B cell (primary cell): ENCODE measurements around the gene CHPF2. TPM values are rescaled to one million over a fixed set of nuclear protein-coding genes. Genes with fewer than 3 reads are reported as not detected.

Experiments
- ATAC-seq: fragments of 200-7000 bp; cut with Tn5 transposase; one replicate; pipeline ENCODE4 v1.10.0; 2021; ENCODE audit warnings: low read depth, mild to moderate bottlenecking, moderate number of reproducible peaks, moderate library complexity
- CTCF ChIA-PET: fragments of 350-600 bp; sonication (Branson Sonifier 250); formaldehyde crosslinking; loops from one replicate; lab custom pipeline; 2021; ENCODE audit warnings: antibody characterized with exemption, inconsistent platforms; lab: Charles Lee
- POLR2A ChIA-PET: fragments of 350-600 bp; sonication (Branson Sonifier 250); formaldehyde crosslinking; loops from one replicate; lab custom pipeline; 2021; ENCODE audit warnings: antibody characterized with exemption; lab: Charles Lee
- DNase-seq: peaks from one replicate; pipeline ENCODE4 v3.0.0; 2013
- H2AFZ ChIP-seq: 2 replicates; pipeline ENCODE4 v1.6.1; 2012; ENCODE audit warnings: mild to moderate bottlenecking, low read depth, low read length; ENCODE audit not compliant: insufficient read depth, poor library complexity, severe bottlenecking
- H3K27ac ChIP-seq, 2 donors: 1 replicate in 1 of 2; 2 replicates in 1 of 2; pipeline ENCODE4 v1.5.1; 2012 to 2013; ENCODE audit warnings: low read length in 2 of 2, mild to moderate bottlenecking in 2 of 2, moderate library complexity in 1 of 2
- H3K27me3 ChIP-seq, 4 experiments: fragments of 200-600 bp in 1 of 4; sonication (generic) in 1 of 4; replicated peaks in 1 of 4; 1 replicate in 2 of 4; 2 replicates in 2 of 4; pipeline versions ENCODE4 v1.6.1 to v1.7.0; 2013 to 2016; ENCODE audit warnings: low read length in 3 of 4, mild to moderate bottlenecking in 2 of 4, mixed read lengths in 1 of 4, moderate library complexity in 1 of 4; ENCODE audit not compliant: insufficient read depth in 4 of 4, control insufficient read depth in 3 of 4; ENCODE audit errors: control extremely low read depth in 1 of 4
- H3K36me3 ChIP-seq, 2 experiments: replicated peaks in 1 of 2; 1 replicate in 1 of 2; 2 replicates in 1 of 2; pipeline versions ENCODE4 v1.6.1 to v1.7.1; 2013; ENCODE audit warnings: low read length in 1 of 2; ENCODE audit not compliant: insufficient read depth in 2 of 2, control insufficient read depth in 1 of 2; ENCODE audit errors: control extremely low read depth in 1 of 2, extremely low read depth in 1 of 2
- H3K4me1 ChIP-seq, 2 donors: fragments of 200-600 bp in 1 of 2; sonication (generic) in 1 of 2; 1 replicate in 1 of 2; 2 replicates in 1 of 2; pipeline versions ENCODE4 v1.5.1 to v1.6.1; 2013 to 2017; ENCODE audit warnings: low read length in 2 of 2; ENCODE audit not compliant: control insufficient read depth in 2 of 2, insufficient read depth in 2 of 2
- H3K4me2 ChIP-seq: replicated peaks from 2 replicates; pipeline ENCODE3; 2012; ENCODE audit warnings: mild to moderate bottlenecking, low read depth, low read length; ENCODE audit not compliant: poor library complexity, severe bottlenecking
- H3K4me3 ChIP-seq, 5 experiments: fragments of 200-600 bp in 1 of 5; sonication (generic) in 1 of 5; 1 replicate in 3 of 5; 2 replicates in 2 of 5; pipeline versions ENCODE4 v1.5.1 to v1.7.0; 2011 to 2016; ENCODE audit warnings: low read length in 4 of 5, mild to moderate bottlenecking in 4 of 5, low read depth in 2 of 5, control low read depth in 1 of 5, moderate library complexity in 1 of 5; ENCODE audit not compliant: insufficient read depth in 1 of 5; ENCODE audit errors: control extremely low read depth in 1 of 5, extremely low read depth in 1 of 5
- H3K79me2 ChIP-seq: fragments of 200-600 bp; sonication (generic); one replicate; pipeline ENCODE4 v1.6.0; 2016; ENCODE audit warnings: low read length; ENCODE audit not compliant: control insufficient read depth, insufficient read depth
- H3K9ac ChIP-seq: fragments of 200-600 bp; sonication (generic); 2 replicates; pipeline ENCODE4 v1.6.1; 2017; ENCODE audit warnings: mild to moderate bottlenecking, low read length, moderate library complexity
- H3K9me3 ChIP-seq, 3 donors: one replicate each; pipeline versions ENCODE4 v1.6.1 to v1.7.1; 2013; ENCODE audit warnings: low read length in 2 of 3; ENCODE audit not compliant: control insufficient read depth in 2 of 3, insufficient read depth in 1 of 3; ENCODE audit errors: control extremely low read depth in 1 of 3
- H4K20me1 ChIP-seq: 2 replicates; pipeline ENCODE4 v1.6.0; 2012; ENCODE audit warnings: mild to moderate bottlenecking, low read length; ENCODE audit not compliant: insufficient read depth, control insufficient read depth, poor library complexity, severe bottlenecking
- H3K27ac Mint-ChIP-seq: one replicate; pipeline ENCODE4 v1.8.0; 2021; ENCODE audit warnings: mixed read lengths
- H3K27me3 Mint-ChIP-seq: one replicate; pipeline ENCODE4 v1.8.0; 2021; ENCODE audit warnings: mixed read lengths
- H3K4me1 Mint-ChIP-seq: one replicate; pipeline ENCODE4 v1.8.0; 2021; ENCODE audit warnings: mixed read lengths
- H3K4me3 Mint-ChIP-seq: one replicate; pipeline ENCODE4 v1.8.0; 2021; ENCODE audit warnings: mixed read lengths
- H3K9me3 Mint-ChIP-seq: one replicate; pipeline ENCODE4 v1.8.0; 2022; ENCODE audit warnings: mixed read lengths; ENCODE audit not compliant: insufficient read depth
- CTCF ChIP-seq: fragments of 200-600 bp; IDR thresholded peaks from one replicate; pipeline ENCODE4 v1.8.0; 2022; ENCODE audit warnings: antibody characterized with exemption, mild to moderate bottlenecking
- EZH2 ChIP-seq: IDR thresholded peaks from 2 replicates; pipeline ENCODE4 v1.6.1; 2012; ENCODE audit warnings: borderline replicate concordance, low read depth, mild to moderate bottlenecking, moderate library complexity, low read length; ENCODE audit not compliant: insufficient read depth, poor library complexity, severe bottlenecking
- WGBS: methylation state at CpG from one replicate; pipeline ENCODE4 v1.1.5; 2013; ENCODE audit warnings: missing lambda C conversion rate; ENCODE audit not compliant: insufficient coverage; 5-methylcytosine and 5-hydroxymethylcytosine counted together
- intact Hi-C: fragments of 100-400 bp; cut with micrococcal nuclease; formaldehyde crosslinking; loops from one replicate; pipeline ENCODE4 v1.10.0; 2022
- polyA plus RNA-seq: library from polyadenylated mRNA; depleted of rRNA; stranded (reverse); fragments of >200 nt; gene quantifications from 2 replicates; pipeline ENCODE4 v1.2.3, GENCODE V29; 2012
- total RNA-seq, 2 donors: library from RNA; stranded (reverse); fragments of 120-200 nt in 1 of 2; gene quantifications; 1 replicate in 1 of 2; 2 replicates in 1 of 2; pipeline versions ENCODE4 v1.2.3 to v1.2.4, GENCODE V29; 2013 to 2022

CHPF2 gene
- total and polyA plus RNA-seq, 2 donors (not counting 1 experiment from before 2014, with no cell fraction given), result 39.4 to 39.9 TPM

GRCh38 chr7:151189038-151189437 is 43.2 kb upstream of the CHPF2 start:
- Histone ChIP-seq H3K79me2 (no peaks in the 10 kb centered on the region), H3K36me3 (no peaks in the 10 kb centered on the region), H3K9ac (no peak overlapping the region), H3K4me3 (no peak overlapping the region), H3K27me3 (peaks cover 0 to 10% (median 0%) of the 10 kb centered on the region in 4 experiments), H3K4me2 (no peak overlapping the region), H3K9me3 (no peaks in the 10 kb centered on the region), H3K27ac (no peak overlapping the region), H4K20me1 (no peaks in the 10 kb centered on the region), H2AFZ (no peak overlapping the region), H3K4me1 (no peaks in the 10 kb centered on the region)
- Mint-ChIP-seq H3K9me3 (no peaks in the 10 kb centered on the region), H3K27me3 (peaks cover 25% of the 10 kb centered on the region), H3K27ac (no peak overlapping the region), H3K4me3 (no peak overlapping the region), H3K4me1 (peaks cover 4% of the 10 kb centered on the region)
- ATAC-seq (no peak), DNase-seq (no peak)
- intact Hi-C loops, result no loop called here
- no peak for TF ChIP-seq EZH2
- no peak for TF ChIP-seq CTCF
- no CpG with 5 or more reads among the region's 4 CpGs for WGBS
- ChIA-PET POLR2A (no interaction called here), CTCF (no interaction called here)

DNA sequence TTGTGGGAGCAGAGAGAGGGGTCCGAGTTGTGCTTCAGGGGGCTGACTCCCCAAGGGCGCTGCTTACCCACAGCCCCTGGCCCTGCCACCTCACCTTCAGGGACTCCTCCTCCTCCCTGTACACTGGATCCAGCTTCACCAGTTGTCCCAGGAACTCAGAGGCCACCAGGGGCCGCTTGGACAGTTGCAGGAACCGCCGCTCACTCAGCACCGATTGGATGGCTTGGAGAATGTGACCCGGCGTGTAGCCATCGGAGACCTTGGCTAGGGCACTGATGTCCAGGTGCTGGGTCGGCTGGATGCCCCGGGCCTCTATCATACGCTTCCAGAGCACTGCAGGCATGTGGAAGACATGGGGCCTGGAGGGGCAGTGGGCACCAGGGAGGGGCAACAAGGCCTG is 40.7 kb upstream of the CHPF2 start:
- ChIA-PET POLR2A (interaction anchor here (0.6 kb wide), 1 partner anchor 18 kb away, joined by 6 read pairs; no protein-coding TSS in a partner anchor), CTCF (interaction anchor here (0.7 kb wide), 1 partner anchor 68 kb away, joined by 3 read pairs; no protein-coding TSS in a partner anchor)
- Histone ChIP-seq H3K4me3 (no peak overlapping the region), H3K36me3 (no peaks in the 10 kb centered on the region), H3K9me3 (no peaks in the 10 kb centered on the region), H2AFZ (no peak overlapping the region), H3K27ac (no peak overlapping the region), H3K79me2 (no peaks in the 10 kb centered on the region), H4K20me1 (no peaks in the 10 kb centered on the region), H3K4me2 (no peak overlapping the region), H3K27me3 (peaks cover 0 to 15% (median 0%) of the 10 kb centered on the region in 4 experiments), H3K4me1 (no peaks in the 10 kb centered on the region), H3K9ac (no peak overlapping the region)
- DNase-seq (no peak), ATAC-seq (no peak)
- Mint-ChIP-seq H3K27me3 (peaks cover 21% of the 10 kb centered on the region), H3K9me3 (no peaks in the 10 kb centered on the region), H3K4me3 (no peak overlapping the region), H3K27ac (no peak overlapping the region), H3K4me1 (peaks cover 4% of the 10 kb centered on the region)
- WGBS, result 94% methylated on average over 11 of the region's 12 CpGs
- TF ChIP-seq CTCF, result no peak
- intact Hi-C loops, result no loop called here
